ENCODE results near the gene ZNF213.
"Not testable (repeated sequence)": the region's sequence is repeated elsewhere in the genome, so short reads cannot be mapped to it uniquely, and the experiment has no call there.

ZNF213 gene

DNA sequence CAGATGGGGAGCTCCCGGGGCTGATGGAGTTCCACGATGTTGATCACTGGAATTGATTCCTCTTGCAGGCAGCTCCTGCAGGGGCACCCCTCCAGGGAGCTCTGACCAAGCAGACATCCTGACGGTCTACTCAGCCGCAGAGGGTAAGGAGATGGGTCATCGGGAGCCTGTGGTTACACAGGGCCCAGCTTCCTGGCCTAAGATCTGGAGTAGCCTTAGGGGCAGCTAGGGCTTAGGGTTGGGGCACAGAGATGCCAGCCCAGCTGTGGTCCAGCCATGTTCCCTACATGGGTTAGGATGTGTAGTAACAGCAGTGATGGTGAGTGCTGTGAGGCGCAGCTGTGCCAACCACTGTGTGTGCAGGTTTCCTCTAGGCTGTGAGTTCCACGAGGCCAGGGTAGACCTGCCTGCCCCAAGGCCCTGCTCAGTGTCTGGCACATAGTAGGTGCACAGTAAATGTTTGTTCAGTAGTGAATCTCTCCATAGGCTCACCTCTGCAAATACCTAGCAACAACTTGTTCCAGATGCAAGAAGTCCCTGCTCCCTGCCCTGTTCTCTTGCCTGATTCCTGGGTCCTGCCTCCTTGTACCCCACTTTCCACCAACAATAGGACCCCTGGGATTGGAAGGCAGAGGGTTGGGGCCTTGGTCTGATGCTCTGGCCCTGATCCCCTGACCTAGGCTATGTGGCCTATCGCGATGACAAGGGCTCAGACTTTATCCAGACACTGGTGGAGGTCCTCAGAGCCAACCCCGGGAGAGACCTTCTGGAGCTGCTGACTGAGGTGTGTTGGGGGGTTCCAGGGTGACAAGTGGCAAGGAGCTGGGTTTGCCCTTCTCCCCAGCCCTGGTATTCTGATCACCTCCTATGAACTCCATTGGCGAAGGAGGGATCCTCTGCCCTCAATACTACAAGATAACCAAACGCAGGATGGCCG lies 13.7 kb downstream of the ZNF213 start:
- DNase-seq: no peak

DNA sequence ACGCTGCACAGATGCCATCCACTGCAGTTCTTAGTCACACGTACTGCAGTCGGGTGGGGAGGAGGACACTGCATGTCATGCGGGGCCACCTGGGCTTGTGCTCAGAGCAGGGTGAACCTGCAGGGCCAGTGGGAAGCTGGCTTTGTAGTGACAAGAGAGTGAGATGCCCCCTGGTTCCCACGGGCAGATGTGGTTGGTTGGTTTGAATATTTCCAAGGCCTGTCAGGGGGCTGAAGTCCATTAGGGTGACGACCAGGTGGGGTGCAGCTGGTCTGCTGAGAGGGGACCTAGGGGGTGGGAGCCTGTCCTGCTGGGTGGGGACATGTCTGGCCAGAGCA lies 14.3 kb downstream of the ZNF213 start:
- DNase-seq: no peak

DNA sequence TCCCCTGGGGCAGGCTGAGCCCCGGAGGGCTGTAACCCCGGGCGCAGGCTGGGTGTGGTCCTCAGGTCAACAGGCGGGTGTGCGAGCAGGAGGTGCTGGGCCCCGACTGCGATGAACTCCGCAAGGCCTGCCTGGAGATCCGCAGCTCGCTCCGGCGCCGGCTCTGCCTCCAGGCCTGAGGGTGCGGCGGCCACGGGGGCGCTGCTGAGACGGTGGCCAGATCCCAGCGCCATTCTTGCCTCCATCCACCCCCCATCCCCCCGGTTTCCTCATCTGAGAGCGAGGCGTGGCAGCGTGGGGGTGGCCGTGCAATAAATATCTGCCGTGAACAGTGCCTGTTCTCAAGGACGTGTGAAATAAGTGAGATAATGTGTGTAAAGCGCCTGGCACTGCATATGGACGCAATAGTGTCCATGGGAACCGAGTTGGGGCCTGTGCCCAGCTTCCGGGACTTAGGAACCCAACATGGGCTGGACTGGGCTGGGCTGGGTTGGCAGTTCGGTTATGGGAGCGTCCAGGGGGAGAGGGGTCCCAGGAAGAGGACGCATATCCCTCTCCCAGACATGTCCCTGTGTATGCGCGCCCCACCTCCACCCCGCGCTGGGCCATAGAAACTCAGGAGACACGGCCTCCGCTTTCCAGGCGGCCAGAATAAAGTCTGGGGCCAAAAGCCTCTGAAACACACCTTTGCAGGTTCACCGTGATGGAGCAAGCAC lies 15.0 kb downstream of the ZNF213 start:
- DNase-seq: no peak

DNA sequence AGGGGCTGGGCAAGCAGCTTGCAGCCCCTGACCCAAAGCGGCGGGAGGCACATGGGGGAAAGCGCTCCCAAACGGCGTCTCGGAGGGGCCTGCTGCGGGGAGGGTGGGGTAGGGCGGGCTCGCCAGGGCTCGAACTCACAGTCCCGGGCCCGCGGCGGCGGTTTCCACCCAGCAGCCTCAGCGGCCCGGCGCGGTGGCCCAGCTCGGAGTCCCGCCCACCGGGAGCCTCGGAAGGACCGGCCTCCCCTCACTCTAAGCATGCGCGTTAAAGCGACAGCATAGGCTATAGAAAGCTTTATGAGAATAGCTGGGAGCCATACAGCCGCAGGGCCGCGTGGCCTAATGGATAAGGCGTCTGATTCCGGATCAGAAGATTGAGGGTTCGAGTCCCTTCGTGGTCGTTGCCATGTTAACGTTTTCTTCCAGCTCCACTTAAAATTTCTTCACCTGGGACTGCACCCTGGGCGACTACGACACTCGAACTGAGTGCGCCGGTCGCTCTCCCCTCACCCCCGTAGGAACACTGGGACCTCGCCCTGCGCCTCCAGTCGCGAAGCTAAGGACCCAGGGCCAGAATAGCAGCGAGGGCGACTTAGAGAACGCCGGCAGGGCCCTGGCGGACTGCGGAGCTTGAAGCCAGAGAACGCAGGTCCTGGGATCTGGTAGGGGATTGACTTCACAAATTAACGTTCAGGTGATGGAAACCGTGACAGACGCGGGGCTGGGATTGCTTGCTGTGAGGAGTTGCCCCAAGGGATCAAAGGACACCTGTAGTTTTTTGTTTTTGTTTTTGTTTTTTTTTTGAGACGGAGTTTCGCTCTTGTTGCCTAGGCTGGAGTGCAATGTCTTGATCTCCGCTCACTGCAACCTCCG lies 15.8 kb downstream of the ZNF213 start:
- peak; percentile 95 for DNase-seq

DNA sequence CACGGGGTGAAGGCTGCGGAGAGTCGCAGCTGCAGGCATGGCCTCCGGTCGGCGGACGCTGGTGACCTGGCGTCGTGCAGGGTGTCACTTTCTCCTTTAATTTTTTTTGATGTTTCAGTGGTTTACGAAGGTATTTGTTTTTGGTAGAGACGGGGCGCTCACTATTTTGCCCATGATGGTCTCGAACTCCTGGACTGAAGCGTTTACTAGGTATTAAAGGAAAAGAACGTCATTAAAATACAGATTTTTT lies 17.1 kb downstream of the ZNF213 start:
- no peak for DNase-seq

DNA sequence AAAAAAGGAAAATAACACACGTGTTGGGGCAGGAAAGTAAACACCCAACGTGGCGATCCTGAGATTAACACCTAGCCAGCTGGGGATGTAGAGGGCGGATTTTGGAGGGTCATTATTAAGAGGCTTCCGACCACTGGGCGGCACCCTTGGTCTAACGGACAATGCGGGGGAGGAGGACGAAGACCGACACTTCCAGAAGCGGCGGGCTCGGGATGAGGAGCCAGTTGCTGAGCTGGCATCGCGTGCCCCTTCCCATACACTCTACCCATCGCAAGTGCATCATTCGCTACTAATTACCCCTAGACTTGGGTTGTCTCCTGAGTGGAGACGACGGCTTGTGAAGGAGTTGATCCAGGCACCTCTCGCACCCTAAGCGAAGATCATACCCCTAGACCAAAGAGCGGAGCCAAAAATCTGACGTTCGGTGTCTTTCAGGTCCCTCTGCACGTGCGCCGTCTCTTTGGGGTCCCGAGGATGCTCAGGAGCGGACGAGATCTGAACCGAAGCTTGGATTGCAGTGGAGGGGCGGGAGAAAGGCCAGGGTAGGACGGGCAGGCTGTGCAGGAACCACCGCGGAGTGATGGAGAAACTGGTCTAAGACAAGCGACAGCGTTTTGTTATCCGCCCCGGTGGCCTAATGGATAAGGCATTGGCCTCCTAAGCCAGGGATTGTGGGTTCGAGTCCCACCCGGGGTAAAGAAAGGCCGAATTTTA lies 17.6 kb downstream of the ZNF213 start:
- peak; percentile 96 for DNase-seq

DNA sequence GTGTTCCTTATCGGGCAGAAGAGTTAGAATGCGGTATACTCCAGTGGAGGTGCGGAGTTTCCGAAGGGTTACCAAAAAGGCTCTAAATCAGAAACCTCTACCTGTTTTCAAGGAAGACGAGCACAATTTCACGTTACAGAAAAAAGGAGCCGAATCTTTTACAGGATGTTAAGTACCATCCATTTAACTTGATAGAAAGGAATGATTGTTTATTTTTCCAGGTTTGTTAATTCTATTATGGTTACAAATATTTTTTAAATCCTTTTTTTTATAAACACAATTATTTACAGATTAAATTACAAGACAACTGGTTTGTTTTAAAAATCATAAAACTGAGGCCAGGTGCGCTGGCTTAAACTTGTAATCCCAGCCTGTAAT lies 18.2 kb downstream of the ZNF213 start:
- no peak for DNase-seq

DNA sequence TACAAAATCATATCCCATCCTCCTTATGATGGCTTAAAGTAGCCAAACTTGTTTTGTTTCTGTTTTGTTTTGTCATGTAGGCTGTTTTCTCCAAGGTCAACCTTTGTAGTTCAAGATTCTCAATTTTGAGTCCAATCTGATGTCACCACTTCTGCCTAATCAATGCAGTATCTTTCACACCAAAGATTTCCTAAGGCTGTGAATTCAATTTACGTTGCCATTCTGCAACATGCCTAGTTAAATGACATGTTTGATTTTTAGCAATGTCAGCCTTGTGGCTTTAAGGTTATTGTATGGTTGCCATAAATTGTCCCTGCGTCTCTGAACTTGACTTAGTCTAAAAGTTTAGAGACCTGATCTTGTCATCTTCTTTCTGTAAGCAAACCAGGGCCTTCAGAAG lies 20.4 kb downstream of the ZNF213 start:
- no peak for DNase-seq

DNA sequence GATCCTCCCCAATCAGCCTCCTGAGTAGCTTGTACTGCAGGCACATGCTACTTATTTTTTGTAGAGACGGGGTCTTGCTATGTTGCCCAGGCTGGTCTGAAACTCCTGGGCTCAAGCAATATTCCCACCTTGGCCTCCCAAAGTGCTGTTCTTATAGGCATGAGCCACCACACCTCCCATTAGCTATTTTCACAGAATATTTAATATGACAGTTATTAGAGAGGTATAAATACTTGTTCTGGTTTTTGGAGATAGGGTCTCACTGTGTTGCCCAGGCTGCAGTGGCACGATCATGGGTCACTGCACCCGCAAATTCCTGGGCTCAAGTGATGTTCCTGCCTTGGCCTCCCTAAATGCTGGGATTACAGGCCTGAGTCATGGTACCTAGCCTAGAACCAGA lies 21.1 kb downstream of the ZNF213 start:
- DNase-seq: no peak

DNA sequence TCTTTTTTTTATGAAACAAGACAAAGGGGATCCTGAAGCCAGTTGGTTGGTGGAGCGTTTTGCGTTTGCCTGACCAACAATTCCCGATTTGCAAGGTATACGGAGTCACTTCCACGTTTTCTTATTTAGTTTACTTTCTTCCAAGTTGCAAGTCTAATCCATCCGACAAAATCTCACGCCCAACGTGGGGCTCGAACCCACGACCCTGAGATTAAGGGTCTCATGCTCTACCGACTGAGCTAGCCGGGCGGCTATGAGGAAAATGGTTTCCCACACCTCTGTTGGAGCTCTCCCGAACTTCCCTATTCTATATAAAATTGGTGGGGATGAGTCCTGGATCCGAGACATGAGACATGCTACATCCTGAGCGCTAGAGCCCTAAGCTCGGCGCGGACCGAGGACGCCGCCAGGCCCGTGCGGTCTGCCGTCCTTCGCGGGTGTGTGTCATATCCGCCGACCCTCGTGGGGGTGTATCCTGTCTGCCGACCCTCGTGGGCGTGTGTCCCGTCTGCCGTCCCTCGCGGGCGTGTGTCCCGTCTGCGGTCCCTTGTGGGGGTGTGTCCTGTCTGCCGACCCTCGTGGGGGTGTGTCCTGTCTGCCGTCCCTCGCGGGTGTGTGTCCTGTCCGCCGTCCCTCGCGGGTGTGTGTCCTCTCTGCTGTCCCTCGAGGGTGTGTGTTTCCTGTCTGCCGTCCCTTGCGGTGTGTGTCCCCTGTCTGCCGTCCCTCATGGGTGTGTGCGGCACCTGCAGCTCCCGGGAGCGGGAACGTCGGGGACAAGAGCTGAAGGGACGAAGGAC lies 22.6 kb downstream of the ZNF213 start:
- DNase-seq: peak; percentile 77

DNA sequence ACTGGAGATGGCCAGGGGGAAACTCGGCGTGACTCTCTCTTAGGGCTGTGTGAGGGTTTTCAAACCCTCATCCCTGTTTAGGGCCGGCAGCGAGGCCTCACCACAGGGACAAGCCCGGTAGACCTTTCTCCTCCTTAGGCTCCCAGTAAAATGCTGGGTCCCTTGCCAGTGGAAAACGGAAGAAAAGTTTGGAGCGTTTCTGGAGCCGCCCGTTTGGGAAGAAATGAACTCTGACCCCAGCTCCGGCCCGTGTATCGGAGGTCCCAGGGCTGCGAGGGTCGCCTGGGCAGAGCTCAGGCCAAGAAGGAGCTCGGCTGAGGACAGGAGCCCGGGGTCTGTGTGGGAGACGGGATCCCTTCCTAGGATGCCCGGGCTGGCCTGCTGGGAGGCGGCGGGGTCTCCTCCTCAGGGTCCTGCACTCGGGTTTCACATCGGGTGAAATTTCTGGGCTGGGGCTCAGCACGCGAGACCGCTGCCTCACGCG lies 23.2 kb downstream of the ZNF213 start:
- DNase-seq: no peak

DNA sequence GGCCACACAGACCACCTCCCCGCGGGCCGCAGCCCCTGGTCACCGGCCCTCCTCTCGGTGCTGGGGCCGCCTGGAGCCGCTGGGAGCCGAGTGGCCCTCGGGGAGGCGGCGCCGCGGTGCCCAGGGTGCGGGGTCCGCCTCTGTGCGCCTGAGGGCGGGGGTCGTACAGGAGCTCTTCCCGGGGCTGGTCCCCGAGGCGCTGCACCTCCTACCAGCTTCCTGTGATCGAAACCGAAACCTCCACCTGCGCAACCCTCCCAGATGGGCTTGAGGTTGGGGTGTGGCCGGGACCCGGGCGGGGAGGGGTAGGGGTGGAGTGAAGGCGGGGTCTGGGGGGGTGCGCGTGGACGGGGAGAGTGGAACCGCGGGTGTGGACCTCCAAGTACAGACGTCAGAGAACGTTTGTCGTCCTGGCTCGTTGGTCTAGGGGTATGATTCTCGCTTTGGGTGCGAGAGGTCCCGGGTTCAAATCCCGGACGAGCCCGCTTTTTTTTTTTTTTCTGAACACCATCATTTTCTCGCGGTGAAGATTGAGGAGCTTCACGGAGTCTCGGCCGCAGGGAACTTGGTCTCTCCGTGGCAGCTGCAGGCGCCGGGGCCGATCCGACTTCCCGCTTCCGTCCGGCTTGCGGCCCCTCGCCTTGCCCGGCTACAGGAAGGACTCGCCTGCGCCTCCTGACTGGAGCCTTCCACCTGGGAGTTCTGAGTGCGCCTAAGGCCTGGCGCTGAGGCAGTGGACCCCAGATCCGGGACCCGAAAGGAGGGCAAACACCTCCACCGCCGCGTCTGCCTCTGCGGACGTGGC lies 23.9 kb downstream of the ZNF213 start:
- DNase-seq: peak; percentile 49

DNA sequence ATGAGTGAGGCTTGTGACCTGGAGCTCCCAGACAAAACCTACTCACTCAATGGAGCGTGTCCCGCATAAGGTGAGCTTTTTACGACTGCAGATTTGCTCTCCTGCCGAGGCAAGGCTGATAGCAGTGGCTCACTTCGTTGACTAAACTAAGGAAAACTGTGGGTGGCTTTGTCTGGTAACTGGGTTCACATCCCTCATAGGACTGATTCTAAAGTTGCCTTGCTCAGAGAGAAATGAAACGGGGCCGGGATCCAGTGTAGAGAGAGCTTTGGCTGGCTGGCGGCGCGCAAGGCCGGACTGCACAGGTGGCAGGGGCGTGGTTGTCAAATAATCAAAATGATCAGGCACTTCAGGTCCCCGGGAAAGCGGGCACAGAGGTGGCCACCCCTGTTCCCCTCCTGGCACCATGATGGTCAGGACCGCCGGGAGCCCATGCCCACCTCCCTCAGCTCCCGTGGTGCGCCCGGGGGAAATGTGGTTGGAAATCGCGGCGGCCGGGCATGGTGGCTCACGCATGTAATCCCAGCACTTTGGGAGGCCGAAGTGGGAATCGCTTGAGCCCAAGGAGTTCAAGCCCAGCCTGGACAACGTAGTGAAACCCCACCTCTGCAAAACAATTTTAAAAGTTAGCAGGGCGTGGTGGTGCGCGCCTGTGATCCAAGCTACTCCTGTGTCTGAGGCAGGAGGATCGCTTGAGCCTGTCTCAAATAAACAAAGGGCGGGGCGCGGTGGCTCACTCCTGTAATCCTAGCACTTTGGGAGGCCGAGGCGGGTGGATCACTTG lies 26.6 kb downstream of the ZNF213 start:
- no peak for DNase-seq

DNA sequence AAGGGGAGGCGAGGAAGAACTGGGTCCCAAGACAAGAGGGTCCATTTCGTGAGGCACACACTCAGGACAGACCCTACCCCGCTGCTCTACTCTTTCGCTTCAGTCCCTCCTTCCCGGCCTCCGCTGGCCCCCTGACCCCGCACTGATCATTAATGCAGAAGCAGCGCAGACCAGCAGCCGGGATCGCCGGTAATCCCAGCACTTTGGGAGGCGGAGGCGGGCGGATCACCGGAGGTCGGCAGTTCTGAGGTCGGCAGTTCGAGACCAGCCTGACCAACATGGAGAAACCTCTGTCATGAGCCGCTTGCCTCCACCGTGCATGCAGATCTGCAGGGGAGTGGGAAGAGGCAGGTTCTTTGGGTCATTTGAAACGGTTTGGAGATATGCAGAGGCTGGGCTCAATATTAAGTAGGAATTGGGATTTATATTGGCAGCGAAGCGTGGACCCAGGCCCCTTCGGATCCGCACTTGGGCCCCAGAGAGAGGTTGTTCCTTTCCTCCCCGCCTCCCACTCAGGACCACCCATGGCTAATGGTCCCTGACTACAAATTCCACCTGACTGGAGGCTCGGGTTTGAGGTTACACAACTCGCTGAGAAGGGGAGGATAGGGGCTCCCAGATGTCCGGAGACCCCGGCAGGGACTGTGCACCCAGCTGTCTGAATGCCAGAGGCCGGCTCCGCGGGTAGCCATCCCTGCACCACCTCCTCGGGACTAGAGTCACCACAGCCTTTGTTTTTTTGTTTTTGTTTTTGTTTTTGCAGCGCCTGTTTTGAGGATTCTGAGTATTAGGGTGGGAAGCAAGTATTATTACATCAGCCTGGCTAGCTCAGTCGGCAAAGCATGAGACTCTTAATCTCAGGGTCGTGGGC lies 29.5 kb downstream of the ZNF213 start:
- no peak for DNase-seq

DNA sequence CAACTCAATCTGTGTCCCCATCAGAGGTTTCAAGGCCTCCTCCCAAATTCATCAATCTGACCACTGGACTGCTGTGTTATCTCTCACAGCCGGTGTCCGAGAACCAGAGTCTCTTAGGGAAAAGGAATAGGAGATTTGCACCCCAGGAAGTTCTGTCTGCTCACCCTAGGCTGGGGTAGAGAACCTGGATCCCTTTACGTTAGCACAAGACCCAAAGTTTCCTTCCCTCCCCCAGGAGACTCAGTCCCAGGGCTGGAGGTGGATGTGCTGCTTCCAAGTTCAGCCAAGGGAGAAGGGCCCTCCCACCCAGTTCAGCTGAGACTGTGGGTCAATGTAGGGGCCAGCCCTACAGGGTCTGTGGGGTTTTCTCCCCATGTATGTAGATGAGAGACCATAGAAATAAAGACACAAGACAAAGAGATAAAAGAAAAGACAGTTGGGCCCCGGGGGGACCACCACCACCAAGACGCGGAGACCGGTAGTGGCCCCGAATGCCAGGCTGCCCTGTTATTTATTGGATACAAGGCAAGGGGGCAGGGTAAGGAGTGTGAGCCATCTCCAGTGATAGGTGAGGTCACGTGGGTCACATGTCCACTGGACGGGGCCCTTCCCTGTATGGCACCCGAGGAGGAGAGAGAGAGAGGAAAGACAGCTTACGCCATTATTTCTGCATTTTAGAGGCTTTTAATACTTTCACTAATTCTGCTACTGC lies 30.4 kb downstream of the ZNF213 start:
- DNase-seq: no peak

DNA sequence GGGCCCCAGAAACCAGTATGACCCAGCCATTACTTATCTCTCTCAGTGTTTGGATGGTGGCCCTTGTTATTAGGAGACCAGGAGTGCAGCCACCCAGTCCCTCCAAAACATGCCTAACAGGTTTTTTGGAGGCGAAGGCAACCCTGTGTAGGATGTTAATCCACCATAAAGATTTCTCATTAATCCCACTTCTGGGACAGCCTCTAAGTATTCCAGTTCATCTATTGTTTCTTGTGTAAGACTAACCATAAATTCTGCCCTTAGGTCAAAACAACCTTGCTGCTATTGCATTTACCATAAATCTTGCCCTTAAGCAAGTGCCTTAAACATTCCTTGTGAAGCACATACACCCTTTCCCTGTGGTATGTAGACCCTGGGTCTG lies 31.7 kb downstream of the ZNF213 start:
- DNase-seq: no peak

DNA sequence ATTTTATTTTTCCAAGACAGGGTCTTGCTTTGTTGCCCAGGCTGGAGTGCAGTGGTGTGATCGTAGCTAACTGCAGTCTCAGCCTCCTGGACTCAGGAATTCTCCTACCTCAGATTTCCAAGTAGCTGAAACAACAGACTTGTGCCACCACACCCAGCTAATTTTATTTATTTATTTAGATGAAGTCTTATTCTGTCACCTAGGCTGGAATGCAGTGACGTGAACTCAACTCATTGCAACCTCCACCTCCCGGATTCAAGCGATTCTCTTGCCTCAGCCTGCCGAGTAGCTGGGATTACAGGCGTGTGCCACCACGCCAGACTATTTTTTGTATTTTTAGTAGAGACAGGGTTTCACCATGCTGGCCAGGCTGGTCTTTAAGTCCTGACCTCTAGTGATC lies 33.9 kb downstream of the ZNF213 start:
- DNase-seq: not testable (repeated sequence)

DNA sequence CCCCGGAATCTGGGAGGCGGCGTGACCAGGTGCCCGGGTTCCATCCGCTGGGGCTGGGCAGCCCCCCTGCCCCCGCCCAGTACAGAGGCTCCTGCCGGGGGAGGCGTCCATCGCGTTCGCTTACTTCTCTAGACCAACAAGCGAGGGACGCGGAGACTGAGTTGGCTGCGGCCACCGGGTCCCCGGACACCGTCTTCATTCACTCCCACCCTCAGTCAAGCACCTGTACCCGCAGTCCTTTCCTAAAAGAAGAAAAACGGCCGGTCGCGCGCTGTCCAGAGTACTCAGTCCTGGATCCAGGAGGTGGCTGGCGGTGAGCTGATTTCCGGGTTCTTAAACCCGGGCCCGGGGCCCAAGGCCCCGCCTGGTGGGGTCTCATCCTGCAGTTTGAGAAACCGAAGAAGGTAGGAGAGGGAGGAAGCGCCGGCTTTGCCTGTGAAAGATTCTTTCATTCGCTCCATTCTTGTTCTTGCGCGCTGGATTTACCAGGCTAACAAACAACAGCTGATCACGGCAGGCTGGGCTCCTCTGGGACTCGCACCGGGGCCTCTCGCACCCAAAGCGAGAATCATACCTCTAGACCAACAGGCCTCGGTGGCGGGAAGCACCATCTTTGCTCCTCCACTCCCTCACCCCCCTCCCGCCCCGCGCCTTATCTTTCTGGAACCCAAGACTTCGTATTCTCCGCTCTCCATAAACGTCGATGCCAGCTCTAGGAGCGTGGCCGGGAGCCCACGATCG lies 35.8 kb downstream of the ZNF213 start:
- DNase-seq: no peak

Measured in NCI-H1694 (cell line).